Naive thymus-derived CD4-positive, alpha-beta T cell (primary cell): ENCODE data around the gene REEP2. TPM values are rescaled to one million over a fixed set of nuclear protein-coding genes. Genes with fewer than 3 reads are reported as not detected.

Experiments used
- ATAC-seq: fragments of 150-1000 bp; cut with Tn5 transposase; 2 replicates; pipeline ENCODE4 v1.10.0; 2021; ENCODE audit warnings: mild to moderate bottlenecking, moderate library complexity
- CTCF ChIA-PET: fragments of 350-600 bp; sonication (Branson Sonifier 250); formaldehyde crosslinking; loops from one replicate; lab custom pipeline; 2021; ENCODE audit warnings: antibody characterized with exemption; lab: Charles Lee
- POLR2A ChIA-PET: fragments of 350-600 bp; sonication (Branson Sonifier 250); formaldehyde crosslinking; loops from one replicate; lab custom pipeline; 2021; ENCODE audit warnings: antibody characterized with exemption, inconsistent platforms; lab: Charles Lee
- DNase-seq, 9 donors: peaks; one replicate each; pipeline versions ENCODE4 v3.0.0 to v3.0.0-alpha.2; 2020 to 2022; ENCODE audit warnings: mixed read lengths in 1 of 9
- H3K27ac ChIP-seq: one replicate; pipeline ENCODE4 v1.7.0; 2013; ENCODE audit warnings: mild to moderate bottlenecking, low read depth, low read length, moderate library complexity
- H3K27me3 ChIP-seq, 2 donors: one replicate each; pipeline ENCODE4 v1.7.0; 2013; ENCODE audit warnings: low read length in 2 of 2, mild to moderate bottlenecking in 2 of 2, moderate library complexity in 2 of 2; ENCODE audit not compliant: control insufficient read depth in 2 of 2, insufficient read depth in 2 of 2
- H3K36me3 ChIP-seq, 3 experiments: 1 replicate in 2 of 3; 2 replicates in 1 of 3; pipeline ENCODE4 v1.7.0; 2013; ENCODE audit warnings: low read length in 3 of 3, mild to moderate bottlenecking in 3 of 3, moderate library complexity in 1 of 3; ENCODE audit not compliant: insufficient read depth in 3 of 3, control insufficient read depth in 2 of 3
- H3K4me1 ChIP-seq, 2 donors: one replicate each; pipeline ENCODE4 v1.7.0; 2013; ENCODE audit warnings: low read length in 2 of 2, mild to moderate bottlenecking in 2 of 2, moderate library complexity in 1 of 2; ENCODE audit not compliant: control insufficient read depth in 2 of 2, insufficient read depth in 2 of 2
- H3K4me3 ChIP-seq: 2 replicates; pipeline ENCODE4 v1.7.0; 2013; ENCODE audit warnings: mild to moderate bottlenecking, low read length
- H3K9me3 ChIP-seq, 3 experiments: 1 replicate in 2 of 3; 2 replicates in 1 of 3; pipeline ENCODE4 v1.7.0; 2013; ENCODE audit warnings: low read length in 3 of 3; ENCODE audit not compliant: control insufficient read depth in 2 of 3
- H3K27ac Mint-ChIP-seq, 9 donors: one replicate each; pipeline ENCODE4 v1.8.0; 2020 to 2022; ENCODE audit warnings: mixed read lengths in 9 of 9, mild to moderate bottlenecking in 8 of 9, moderate library complexity in 5 of 9, inconsistent platforms in 2 of 9
- H3K27me3 Mint-ChIP-seq, 5 donors: one replicate each; pipeline ENCODE4 v1.8.0; 2021 to 2022; ENCODE audit warnings: mixed read lengths in 5 of 5, mild to moderate bottlenecking in 1 of 5
- H3K36me3 Mint-ChIP-seq, 5 donors: one replicate each; pipeline ENCODE4 v1.8.0; 2020 to 2022; ENCODE audit warnings: mixed read lengths in 5 of 5, mild to moderate bottlenecking in 3 of 5, inconsistent platforms in 1 of 5
- H3K4me1 Mint-ChIP-seq, 7 donors: one replicate each; pipeline ENCODE4 v1.8.0; 2020 to 2022; ENCODE audit warnings: mixed read lengths in 7 of 7, mild to moderate bottlenecking in 3 of 7, inconsistent platforms in 1 of 7
- H3K4me3 Mint-ChIP-seq, 10 donors: one replicate each; pipeline ENCODE4 v1.8.0; 2020 to 2022; ENCODE audit warnings: mild to moderate bottlenecking in 10 of 10, mixed read lengths in 10 of 10, moderate library complexity in 6 of 10, inconsistent platforms in 2 of 10
- H3K9me3 Mint-ChIP-seq, 11 donors: one replicate each; pipeline ENCODE4 v1.8.0; 2020 to 2022; ENCODE audit warnings: mixed read lengths in 11 of 11, mild to moderate bottlenecking in 4 of 11, inconsistent platforms in 1 of 11, moderate library complexity in 1 of 11
- intact Hi-C, 2 donors: fragments of 100-400 bp; cut with micrococcal nuclease; formaldehyde crosslinking; loops; one replicate each; pipeline ENCODE4 v1.15.1; 2023
- polyA plus RNA-seq, 2 donors: library from polyadenylated mRNA; unstranded; fragments of 300-500 nt; fragmentation: Illumina TruSeq; gene quantifications; one replicate each; pipeline ENCODE4 v1.2.3, GENCODE V29; 2021
- total RNA-seq, 6 experiments: library from RNA in 5 of 6; stranded (reverse) in 5 of 6; gene quantifications; 1 replicate in 5 of 6; 2 replicates in 1 of 6; pipeline ENCODE4 v1.2.3 and lab custom pipeline; 2021 to 2026

The REEP2 gene
- total and polyA plus RNA-seq, 7 experiments from 2014 or later: 0.94 to 1.2 TPM; not detected in 5

DNA sequence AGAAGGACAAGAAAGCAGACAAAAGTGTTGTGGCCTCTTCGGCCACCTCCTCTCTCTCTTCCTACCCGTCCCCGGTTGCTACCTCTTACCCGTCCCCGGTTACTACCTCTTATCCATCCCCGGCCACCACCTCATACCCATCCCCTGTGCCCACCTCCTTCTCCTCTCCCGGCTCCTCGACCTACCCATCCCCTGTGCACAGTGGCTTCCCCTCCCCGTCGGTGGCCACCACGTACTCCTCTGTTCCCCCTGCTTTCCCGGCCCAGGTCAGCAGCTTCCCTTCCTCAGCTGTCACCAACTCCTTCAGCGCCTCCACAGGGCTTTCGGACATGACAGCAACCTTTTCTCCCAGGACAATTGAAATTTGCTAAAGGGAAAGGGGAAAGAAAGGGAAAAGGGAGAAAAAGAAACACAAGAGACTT is 28.9 kb downstream of the REEP2 start:
- Histone ChIP-seq H3K4me3 (no peak overlapping the region), H3K9me3 (no peaks in the 10 kb centered on the region), H3K27me3 (no peaks in the 10 kb centered on the region), H3K27ac (no peak overlapping the region), H3K4me1 (peaks cover 17 to 29% of the 10 kb centered on the region in 2 donors), H3K36me3 (peaks cover 0 to 8% (median 0%) of the 10 kb centered on the region in 3 experiments)
- peaks cover 17 to 26% (median 26%) of the 10 kb centered on the region in 7 donors for H3K4me1 Mint-ChIP-seq
- ATAC-seq (no peak), DNase-seq (no peak)
- peaks cover 0 to 2% (median 0%) of the 10 kb centered on the region in 11 donors for H3K9me3 Mint-ChIP-seq
- H3K36me3 Mint-ChIP-seq: peaks cover 0 to 19% (median 17%) of the 10 kb centered on the region in 5 donors
- H3K27ac Mint-ChIP-seq: peak overlapping the region in 6 of 9 donors; percentile 34 to 91 (median 74)
- POLR2A ChIA-PET: interaction anchor here (0.6 to 0.8 kb wide), 2 partner anchors 25 to 388 kb away, joined by 3 to 5 read pairs; no protein-coding TSS in a partner anchor
- CTCF ChIA-PET: no interaction called here
- intact Hi-C loops: loop anchor here (5.0 to 10.0 kb wide), 4 partner anchors 433 to 1647 kb away; partner anchors contain the start of genes FAM13B (in 1 of the 2), PROB1 (in 1 of the 2), PURA (in 1 of the 2) and UBE2D2 (in 1 of the 2)
- peaks cover 0 to 25% (median 0%) of the 10 kb centered on the region in 5 donors for H3K27me3 Mint-ChIP-seq
- peak overlapping the region; percentile 78 to 93 (median 89) for H3K4me3 Mint-ChIP-seq

DNA sequence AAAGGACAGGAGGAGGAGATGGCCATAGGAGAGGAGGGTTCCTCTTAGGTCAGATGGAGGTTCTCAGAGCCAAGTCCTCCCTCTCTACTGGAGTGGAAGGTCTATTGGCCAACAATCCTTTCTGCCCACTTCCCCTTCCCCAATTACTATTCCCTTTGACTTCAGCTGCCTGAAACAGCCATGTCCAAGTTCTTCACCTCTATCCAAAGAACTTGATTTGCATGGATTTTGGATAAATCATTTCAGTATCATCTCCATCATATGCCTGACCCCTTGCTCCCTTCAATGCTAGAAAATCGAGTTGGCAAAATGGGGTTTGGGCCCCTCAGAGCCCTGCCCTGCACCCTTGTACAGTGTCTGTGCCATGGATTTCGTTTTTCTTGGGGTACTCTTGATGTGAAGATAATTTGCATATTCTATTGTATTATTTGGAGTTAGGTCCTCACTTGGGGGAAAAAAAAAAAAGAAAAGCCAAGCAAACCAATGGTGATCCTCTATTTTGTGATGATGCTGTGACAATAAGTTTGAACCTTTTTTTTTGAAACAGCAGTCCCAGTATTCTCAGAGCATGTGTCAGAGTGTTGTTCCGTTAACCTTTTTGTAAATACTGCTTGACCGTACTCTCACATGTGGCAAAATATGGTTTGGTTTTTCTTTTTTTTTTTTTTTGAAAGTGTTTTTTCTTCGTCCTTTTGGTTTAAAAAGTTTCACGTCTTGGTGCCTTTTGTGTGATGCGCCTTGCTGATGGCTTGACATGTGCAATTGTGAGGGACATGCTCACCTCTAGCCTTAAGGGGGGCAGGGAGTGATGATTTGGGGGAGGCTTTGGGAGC is 29.5 kb downstream of the REEP2 start:
- Histone ChIP-seq H3K4me3 (no peak overlapping the region), H3K36me3 (peaks cover 0 to 8% (median 0%) of the 10 kb centered on the region in 3 experiments), H3K9me3 (no peaks in the 10 kb centered on the region), H3K4me1 (peaks cover 15 to 26% of the 10 kb centered on the region in 2 donors), H3K27ac (no peak overlapping the region), H3K27me3 (no peaks in the 10 kb centered on the region)
- Mint-ChIP-seq H3K27ac (peak overlapping the region in 5 of 9 donors; percentile 14 to 91 (median 41)), H3K4me1 (peaks cover 17 to 26% (median 26%) of the 10 kb centered on the region in 7 donors), H3K27me3 (peaks cover 0 to 26% (median 0%) of the 10 kb centered on the region in 5 donors), H3K9me3 (peaks cover 0 to 2% (median 0%) of the 10 kb centered on the region in 11 donors), H3K36me3 (peaks cover 0 to 19% (median 17%) of the 10 kb centered on the region in 5 donors), H3K4me3 (peak overlapping the region; percentile 40 to 93 (median 88))
- ChIA-PET POLR2A (interaction anchor here (0.8 kb wide), 1 partner anchor 389 kb away, joined by 5 read pairs; no protein-coding TSS in a partner anchor), CTCF (no interaction called here)
- no peak for ATAC-seq
- DNase-seq: no peak
- intact Hi-C loops: loop anchor here (5.0 to 10.0 kb wide), 4 partner anchors 434 to 1646 kb away; partner anchors contain the start of genes FAM13B (in 1 of the 2), PROB1 (in 1 of the 2), PURA (in 1 of the 2) and UBE2D2 (in 1 of the 2)

- Mint-ChIP-seq H3K4me1 (peaks cover 17 to 26% (median 26%) of the 10 kb centered on the region in 7 donors), H3K4me3 (peak overlapping the region in 5 of 10 donors; percentile 12 to 90 (median 39)), H3K36me3 (peaks cover 0 to 19% (median 17%) of the 10 kb centered on the region in 5 donors), H3K27me3 (peaks cover 0 to 28% (median 0%) of the 10 kb centered on the region in 5 donors), H3K27ac (peak overlapping the region in 6 of 9 donors; percentile 15 to 59 (median 28)), H3K9me3 (peaks cover 0 to 2% (median 0%) of the 10 kb centered on the region in 11 donors)
- Histone ChIP-seq H3K4me3 (no peak overlapping the region), H3K9me3 (no peaks in the 10 kb centered on the region), H3K27me3 (no peaks in the 10 kb centered on the region), H3K4me1 (peaks cover 10 to 22% of the 10 kb centered on the region in 2 donors), H3K36me3 (peaks cover 0 to 8% (median 0%) of the 10 kb centered on the region in 3 experiments), H3K27ac (no peak overlapping the region)
- no peak for ATAC-seq
- no peak for DNase-seq
- ChIA-PET CTCF (no interaction called here), POLR2A (no interaction called here)
- intact Hi-C loops: loop anchor here (5.0 to 10.0 kb wide), 4 partner anchors 434 to 1646 kb away; partner anchors contain the start of genes FAM13B (in 1 of the 2), PROB1 (in 1 of the 2), PURA (in 1 of the 2) and UBE2D2 (in 1 of the 2)
Observed at GRCh38 chr5:138468966-138469539, 30.2 kb downstream of the REEP2 start.

- Mint-ChIP-seq H3K36me3 (peaks cover 0 to 19% (median 17%) of the 10 kb centered on the region in 5 donors), H3K27me3 (peaks cover 0 to 29% (median 0%) of the 10 kb centered on the region in 5 donors), H3K27ac (peak overlapping the region in 5 of 9 donors; percentile 15 to 59 (median 21)), H3K4me1 (peaks cover 17 to 26% (median 26%) of the 10 kb centered on the region in 7 donors), H3K9me3 (peaks cover 0 to 2% (median 0%) of the 10 kb centered on the region in 11 donors), H3K4me3 (peak overlapping the region in 1 of 10 donors; percentile 25)
- H3K9me3 ChIP-seq: no peaks in the 10 kb centered on the region
- no peak overlapping the region for H3K4me3 ChIP-seq
- H3K4me1 ChIP-seq: peaks cover 10 to 22% of the 10 kb centered on the region in 2 donors
- CTCF ChIA-PET: no interaction called here
- POLR2A ChIA-PET: no interaction called here
- DNase-seq (no peak), ATAC-seq (no peak)
- no peaks in the 10 kb centered on the region for H3K27me3 ChIP-seq
- peaks cover 0 to 7% (median 0%) of the 10 kb centered on the region in 3 experiments for H3K36me3 ChIP-seq
- intact Hi-C loops: loop anchor here (5.0 to 10.0 kb wide), 4 partner anchors 435 to 1645 kb away; partner anchors contain the start of genes FAM13B (in 1 of the 2), PROB1 (in 1 of the 2), PURA (in 1 of the 2) and UBE2D2 (in 1 of the 2)
- H3K27ac ChIP-seq: no peak overlapping the region
Observed at GRCh38 chr5:138469540-138470321, 30.9 kb downstream of the REEP2 start.

DNA sequence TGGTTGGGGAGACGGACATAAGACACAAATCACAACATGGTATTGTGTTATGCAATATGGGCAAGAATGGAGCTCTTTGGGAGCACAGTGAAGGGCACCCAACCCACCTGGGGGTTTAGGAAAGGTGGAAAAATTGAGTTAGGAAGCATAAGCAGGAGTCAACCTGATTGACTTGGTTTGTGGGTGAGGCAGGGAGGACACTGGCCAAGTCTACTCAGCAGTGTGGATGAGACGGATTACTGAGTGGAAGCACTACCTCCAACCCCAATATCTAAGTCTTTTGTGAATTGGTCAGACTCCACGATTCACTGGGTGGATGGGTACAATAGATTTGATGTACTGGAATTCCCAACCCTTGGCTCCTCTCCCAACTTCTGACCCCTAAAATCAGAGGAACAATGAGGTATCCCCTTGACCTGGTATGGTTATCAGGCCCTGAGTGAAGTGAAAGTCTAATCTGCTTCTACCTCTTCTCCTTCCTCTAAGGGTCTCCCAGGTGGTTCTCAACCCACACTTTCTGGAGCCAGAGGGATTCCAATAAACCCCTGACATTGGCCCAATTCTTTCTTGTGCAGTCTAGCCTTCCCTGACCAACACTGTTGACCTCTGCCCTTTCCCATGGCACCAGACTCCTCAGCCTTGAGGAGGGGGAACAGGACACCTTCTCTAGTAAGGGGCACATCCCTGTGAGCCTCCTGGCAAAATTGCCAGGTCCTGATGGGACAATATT is 31.6 kb downstream of the REEP2 start:
- ATAC-seq (peak; percentile 10), DNase-seq (no peak)
- Mint-ChIP-seq H3K36me3 (peaks cover 0 to 19% (median 17%) of the 10 kb centered on the region in 5 donors), H3K4me1 (peaks cover 17 to 26% (median 26%) of the 10 kb centered on the region in 7 donors), H3K9me3 (peaks cover 0 to 1% (median 0%) of the 10 kb centered on the region in 11 donors), H3K4me3 (no peak overlapping the region), H3K27me3 (peaks cover 0 to 29% (median 0%) of the 10 kb centered on the region in 5 donors), H3K27ac (peak overlapping the region in 4 of 9 donors; percentile 32 to 79 (median 68))
- H3K4me3 ChIP-seq: no peak overlapping the region
- peaks cover 10 to 22% of the 10 kb centered on the region in 2 donors for H3K4me1 ChIP-seq
- POLR2A ChIA-PET: interaction anchor here (1.7 kb wide), 1 partner anchor 133 kb away, joined by 4 read pairs; no protein-coding TSS in a partner anchor
- no peak overlapping the region for H3K27ac ChIP-seq
- peaks cover 0 to 2% (median 0%) of the 10 kb centered on the region in 3 experiments for H3K36me3 ChIP-seq
- CTCF ChIA-PET: no interaction called here
- intact Hi-C loops: no loop called here
- H3K9me3 ChIP-seq: no peaks in the 10 kb centered on the region
- H3K27me3 ChIP-seq: no peaks in the 10 kb centered on the region
